Panc1 (cell line): ENCODE results near the gene GALNT11. TPM values are rescaled to one million over a fixed set of nuclear protein-coding genes. Genes with fewer than 3 reads are reported as not detected.

Experiments
- ATAC-seq: fragments of 200-7000 bp; cut with Tn5 transposase; 2 replicates; pipeline ENCODE4 v1.9.1; 2020; ENCODE audit warnings: mild to moderate bottlenecking, moderate library complexity
- BruUV-seq: library from RNA; stranded (reverse); fragments of 400-500 nt; replicated peaks from 2 replicates; lab custom pipeline; 2021; lab: Mats Ljungman, UMichigan
- CTCF ChIA-PET: fragments of 300-600 bp; sonication (Branson Sonifier 250); formaldehyde crosslinking; loops from one replicate; lab custom pipeline; 2022; ENCODE audit warnings: antibody characterized with exemption; lab: Charles Lee
- POLR2A ChIA-PET: fragments of 300-600 bp; sonication (Branson Sonifier 250); formaldehyde crosslinking; loops from one replicate; lab custom pipeline; 2022; ENCODE audit warnings: antibody characterized with exemption; lab: Charles Lee
- DNase-seq: peaks from one replicate; pipeline ENCODE4 v3.0.0-alpha.2; 2010; ENCODE audit warnings: low read depth, low spot score
- H3K27ac ChIP-seq: 2 replicates; pipeline ENCODE4 v1.5.1; 2011; ENCODE audit warnings: mild to moderate bottlenecking, low read length, inconsistent platforms
- H3K27me3 ChIP-seq: fragments of 200-500 bp; sonication (Bioruptor generic); 2 replicates; pipeline ENCODE4 v1.6.0; 2014; ENCODE audit warnings: low read length, inconsistent platforms; ENCODE audit not compliant: control insufficient read depth, insufficient read depth
- H3K36me3 ChIP-seq: fragments of 200-500 bp; sonication (Bioruptor generic); 2 replicates; pipeline ENCODE4 v1.5.1; 2014; ENCODE audit warnings: inconsistent platforms, mild to moderate bottlenecking, low read length, moderate library complexity; ENCODE audit not compliant: control insufficient read depth, insufficient read depth
- H3K4me1 ChIP-seq: 2 replicates; pipeline ENCODE4 v1.5.1; 2011; ENCODE audit warnings: inconsistent platforms, mild to moderate bottlenecking, low read length, moderate library complexity; ENCODE audit not compliant: control insufficient read depth, insufficient read depth
- H3K4me3 ChIP-seq, 2 experiments: 2 replicates each; pipeline ENCODE4 v1.5.1; 2011 to 2012; ENCODE audit warnings: low read depth in 2 of 2, low read length in 2 of 2, mild to moderate bottlenecking in 2 of 2, inconsistent platforms in 1 of 2, moderate library complexity in 1 of 2
- H3K9me3 ChIP-seq: fragments of 200-500 bp; sonication (Bioruptor generic); 2 replicates; pipeline ENCODE4 v1.5.1; 2014; ENCODE audit warnings: low read depth, mild to moderate bottlenecking, inconsistent platforms, low read length, moderate library complexity; ENCODE audit not compliant: control insufficient read depth, insufficient read depth
- CTCF ChIP-seq: fragments of 450-650 bp; IDR thresholded peaks from 2 replicates; pipeline ENCODE4 v1.5.1; 2017; ENCODE audit warnings: mild to moderate bottlenecking
- POLR2AphosphoS5 ChIP-seq: IDR thresholded peaks from 2 replicates; pipeline ENCODE4 v1.6.1; 2012; ENCODE audit warnings: mild to moderate bottlenecking, low read depth, low read length, moderate library complexity
- REST ChIP-seq, 2 experiments: IDR thresholded peaks; 2 replicates each; pipeline ENCODE4 v1.6.1; 2011 to 2012; ENCODE audit warnings: low read depth in 2 of 2, control low read depth in 1 of 2, low read length in 1 of 2, mild to moderate bottlenecking in 1 of 2, moderate library complexity in 1 of 2; ENCODE audit not compliant: insufficient read depth in 1 of 2
- SIN3A ChIP-seq: IDR thresholded peaks from 2 replicates; pipeline ENCODE4 v1.6.1; 2012; ENCODE audit warnings: low read depth, mild to moderate bottlenecking, low read length, moderate library complexity, borderline replicate concordance; ENCODE audit not compliant: insufficient read depth
- TCF7L2 ChIP-seq: IDR thresholded peaks from 2 replicates; pipeline ENCODE4 v1.6.1; 2011; ENCODE audit warnings: mild to moderate bottlenecking, low read depth, low read length, inconsistent platforms
- in situ Hi-C: cut with HindIII; loops from 2 replicates; pipeline ENCODE4 v1.10.0; 2016; ENCODE audit warnings: low sequenced_read_pairs, low pct_unique_long_range_greater_than_20kb
- intact Hi-C: fragments of 100-400 bp; cut with micrococcal nuclease; formaldehyde crosslinking; loops from one replicate; pipeline ENCODE4 v1.10.0; 2022; ENCODE audit not compliant: unreplicated experiment
- total RNA-seq: library from RNA; stranded (reverse); gene quantifications from one replicate; pipeline ENCODE4 v1.2.1, GENCODE V29; 2021; ENCODE audit not compliant: unreplicated experiment

GALNT11 gene
- total RNA-seq, 1 experiment from 2014 or later = 48.7 TPM

- ATAC-seq (0 out of 2 replicates have a peak, but pooled peaks have one; percentile 6), DNase-seq (no peak)
- Histone ChIP-seq H3K36me3 (no peaks in the 10 kb centered on the region), H3K9me3 (no peaks in the 10 kb centered on the region), H3K27ac (no peak overlapping the region), H3K4me3 (no peak overlapping the region), H3K4me1 (peaks cover 36% of the 10 kb centered on the region), H3K27me3 (no peaks in the 10 kb centered on the region)
- in situ Hi-C loops = no loop called here
- CTCF ChIA-PET = interaction anchor here (0.6 to 0.7 kb wide), 2 partner anchors 9 to 49 kb away, joined by 4 to 5 read pairs; no protein-coding TSS in a partner anchor
- TF ChIP-seq REST (IDR thresholded peaks at IDR 0.05; ENCODE audit: insufficient read depth in 1 of 2, low read depth in 2 of 2, low read length in 1 of 2) (no peak), POLR2AphosphoS5 (no peak), SIN3A (no peak), CTCF (no peak), TCF7L2 (no peak)
- BruUV-seq = no TSS peak
- intact Hi-C loops = no loop called here
- POLR2A ChIA-PET = interaction anchor here (0.6 kb wide), 1 partner anchor 415 kb away, joined by 4 read pairs; no protein-coding TSS in a partner anchor
Observed at GRCh38 chr7:152076940-152077933, 51.8 kb downstream of the GALNT11 start.

- intact Hi-C loops (no loop called here), in situ Hi-C loops (no loop called here)
- ATAC-seq = no peak
- Histone ChIP-seq H3K9me3 (no peaks in the 10 kb centered on the region), H3K27me3 (no peaks in the 10 kb centered on the region), H3K36me3 (no peaks in the 10 kb centered on the region), H3K4me3 (no peak overlapping the region), H3K27ac (no peak overlapping the region), H3K4me1 (peaks cover 36% of the 10 kb centered on the region)
- no peak for DNase-seq
- BruUV-seq = no TSS peak
- no peak for TF ChIP-seq REST (IDR thresholded peaks at IDR 0.05; ENCODE audit: insufficient read depth in 1 of 2, low read depth in 2 of 2, low read length in 1 of 2)
- TF ChIP-seq POLR2AphosphoS5 = no peak
- TF ChIP-seq TCF7L2 = no peak
- TF ChIP-seq CTCF = no peak
- no peak for TF ChIP-seq SIN3A
- ChIA-PET CTCF (no interaction called here), POLR2A (interaction anchor here (0.6 kb wide), 1 partner anchor 414 kb away, joined by 4 read pairs; no protein-coding TSS in a partner anchor)
Observed at GRCh38 chr7:152078025-152078424, 52.6 kb downstream of the GALNT11 start.
